Heart right ventricle (tissue), 16 donors: ENCODE results near the gene PRR22. TPM values are rescaled to one million over a fixed set of nuclear protein-coding genes. Genes with fewer than 3 reads are reported as not detected.
A peak's percentile ranks its signal among the peaks of the same experiment; 100 is the strongest.

Experiments used
- ATAC-seq, 8 donors: fragments of 200-7000 bp; cut with Tn5 transposase; one replicate each; pipeline ENCODE4 v1.9.1; 2020; ENCODE audit warnings: mild to moderate bottlenecking in 8 of 8, moderate library complexity in 8 of 8, moderate number of reproducible peaks in 1 of 8
- DNase-seq, 2 donors: peaks; one replicate each; pipeline ENCODE4 v3.0.0-alpha.2; 2020
- H3K27ac ChIP-seq, 10 donors: fragments of 200-600 bp; sonication (generic) in 2 of 10; one replicate each; pipeline versions ENCODE4 v1.5.0 to v1.8.0; 2020 to 2022; ENCODE audit warnings: mild to moderate bottlenecking in 3 of 10
- H3K27me3 ChIP-seq, 7 donors: fragments of 200-600 bp; one replicate each; pipeline ENCODE4 v1.8.0; 2021 to 2022; ENCODE audit warnings: mild to moderate bottlenecking in 2 of 7
- H3K36me3 ChIP-seq, 9 donors: fragments of 200-600 bp; sonication (generic) in 1 of 9; one replicate each; pipeline versions ENCODE4 v1.5.0 to v1.8.0; 2020 to 2022; ENCODE audit warnings: mild to moderate bottlenecking in 2 of 9
- H3K4me1 ChIP-seq, 9 donors: fragments of 200-600 bp; sonication (generic) in 1 of 9; one replicate each; pipeline versions ENCODE4 v1.5.0 to v1.8.0; 2020 to 2022; ENCODE audit warnings: mild to moderate bottlenecking in 4 of 9
- H3K4me3 ChIP-seq, 10 donors: fragments of 200-600 bp; sonication (generic) in 2 of 10; one replicate each; pipeline versions ENCODE4 v1.5.0 to v1.8.0; 2020 to 2022; ENCODE audit warnings: mild to moderate bottlenecking in 7 of 10, moderate library complexity in 2 of 10
- H3K9me3 ChIP-seq, 11 donors: fragments of 200-600 bp in 10 of 11; sonication (generic) in 2 of 11; one replicate each; pipeline versions ENCODE4 v1.5.0 to v1.8.0; 2013 to 2022; ENCODE audit warnings: mild to moderate bottlenecking in 2 of 11, control low read depth in 1 of 11, moderate library complexity in 1 of 11
- CTCF ChIP-seq, 9 donors: fragments of 200-600 bp; sonication (generic) in 2 of 9; IDR thresholded peaks; one replicate each; pipeline versions ENCODE4 v1.5.0 to v1.8.0; 2021 to 2022; ENCODE audit warnings: antibody characterized with exemption in 9 of 9, mild to moderate bottlenecking in 5 of 9, moderate library complexity in 1 of 9
- WGBS, 2 donors: extraction: QIAGEN DNeasy Blood & Tissue Kit; methylation state at CpG; one replicate each; pipeline ENCODE4 v1.1.7; 2013; ENCODE audit warnings: inconsistent platforms in 1 of 2; 5-methylcytosine and 5-hydroxymethylcytosine counted together
- intact Hi-C, 10 donors: fragments of 100-400 bp; cut with DNase I; formaldehyde crosslinking; loops; one replicate each; pipeline versions ENCODE4 v1.11.1 to v1.14.2; 2022
- long read RNA-seq, 3 donors: library from polyadenylated mRNA; unstranded; transcript quantifications; one replicate each; pipeline ENCODE4 v2.0.0, GENCODE V29; 2020 to 2021
- polyA plus RNA-seq, 2 donors: library from polyadenylated mRNA; stranded (reverse); fragments of 200-250 nt; gene quantifications; one replicate each; pipeline ENCODE4 v1.2.3, GENCODE V29; 2013
- total RNA-seq, 10 donors: library from RNA; stranded (reverse); fragmentation: NEBNext Ultra II Directional in 3 of 10; extraction: Animal tissue kit (Norgen Biotek cat#: 25700) in 3 of 10; gene quantifications; one replicate each; pipeline versions ENCODE4 v1.2.1 to v1.2.4, GENCODE V29; 2021 to 2023
- donor health status: Arrhythmogenic right ventricular cardiomyopathy.
- donor health status: ischemic (EF 13 %, LVEDD 7.1; RV severe dilation, severe dysfunction).
- donor health status: healthy with polysubstance abuse.
- donor health status: DM: no; HTN: yes; CAD: no.
- donor health status: DM: no; HTN: no; CAD: no.
- donor health status: ischemic (EF 25% LVEDD 6.9; RV normal size, moderate dysfunction).
- donor health status: ischemic (EF 25% LVEDD 5.7; RV mildly dilated, moderate dysfunction).
- donor health status: healthy.
- donor health status: DM: yes; HTN: yes; CAD: no.
- donor health status: Ischemic cardiomyopathy.
- donor health status: ischemic (EF 35%, LVEDD 5.7; RV mildly dilated, moderate dysfunction).
- donor health status: nonischemic (EF 11% LVEDD 7.7; RV severe dilation, severe dysfunction).
- donor health status: DM: yes; HTN: yes; CAD: no.
- donor health status: PGD.
- donor health status: ischemic (EF 29% LVEDD 5.4; RV normal size, mild dysfunction).
- donor health status: nonischemic (EF 23%, LVEDD 6.1; RV moderate dilation, normal function).

The PRR22 gene
- total RNA-seq = 1 to 10 TPM in 6 of 10 donors, under 1 TPM in 4; 0.59 to 3.0 (median 1.1) TPM
- polyA plus RNA-seq = 1 to 10 TPM; 1.7 to 3.3 TPM
- long read RNA-seq, donor 1 = 0 reads
- long read RNA-seq, donor 2 = 0 reads
- long read RNA-seq, donor 3 = 0 reads

- Histone ChIP-seq H3K4me1 (peaks cover 0 to 1% (median 0%) of the 10 kb centered on the region in 9 donors), H3K27me3 (no peaks in the 10 kb centered on the region), H3K27ac (no peak within 1 kb of the TSS), H3K36me3 (peaks cover 13 to 71% (median 48%) of the 10 kb centered on the region in 9 donors), H3K9me3 (no peaks in the 10 kb centered on the region), H3K4me3 (no peak within 1 kb of the TSS)
- WGBS, 2 donors = 94 to 97% methylated on average over 15 of the region's 15 CpGs
- ATAC-seq = peak in 1 of 8 donors; percentile 3
- TF ChIP-seq CTCF (IDR thresholded peaks at IDR 0.05) = no peak
- intact Hi-C loops = no loop called here
- DNase-seq = no peak
These were observed at the start of gene PRR22 for GRCh38 chr19:5784581-5785147. Gene PRR22, minus strand, starts transcription at chr19:5784746. Its CDS starts 86 bp downstream, at chr19:5784660.

GRCh38 chr19:5832527-5833216, 48.1 kb upstream of the PRR22 start:
- H3K27me3 ChIP-seq = peaks cover 0 to 36% (median 23%) of the 10 kb centered on the region in 7 donors
- no peak for ATAC-seq
- WGBS, 2 donors = 84 to 88% methylated on average over 6 of the region's 6 CpGs
- intact Hi-C loops = loop anchor here in 2 of 10 donors (5.0 to 10.0 kb wide), 2 partner anchors 45 to 52 kb away; no protein-coding TSS in a partner anchor
- DNase-seq = no peak
- no peak overlapping the region for H3K4me3 ChIP-seq
- TF ChIP-seq CTCF (IDR thresholded peaks at IDR 0.05) = no peak
- no peak overlapping the region for H3K27ac ChIP-seq
- H3K4me1 ChIP-seq = peaks cover 0 to 19% (median 3%) of the 10 kb centered on the region in 9 donors
- H3K9me3 ChIP-seq = no peaks in the 10 kb centered on the region
- H3K36me3 ChIP-seq = no peaks in the 10 kb centered on the region

GRCh38 chr19:5832061-5832460, 47.5 kb upstream of the PRR22 start:
- Histone ChIP-seq H3K4me1 (peaks cover 0 to 21% (median 3%) of the 10 kb centered on the region in 9 donors), H3K4me3 (no peak overlapping the region), H3K36me3 (no peaks in the 10 kb centered on the region), H3K9me3 (no peaks in the 10 kb centered on the region), H3K27me3 (peaks cover 0 to 36% (median 27%) of the 10 kb centered on the region in 7 donors), H3K27ac (no peak overlapping the region)
- TF ChIP-seq CTCF (IDR thresholded peaks at IDR 0.05) = no peak
- WGBS, 2 donors = 81 to 83% methylated on average over 21 to 22 of the region's 22 CpGs
- intact Hi-C loops = loop anchor here in 2 of 10 donors (5.0 to 10.0 kb wide), 2 partner anchors 45 to 53 kb away; no protein-coding TSS in a partner anchor
- DNase-seq = no peak
- no peak for ATAC-seq

GRCh38 chr19:5831159-5831558, 46.6 kb upstream of the PRR22 start:
- no peak overlapping the region for H3K4me3 ChIP-seq
- H3K4me1 ChIP-seq = peaks cover 0 to 25% (median 3%) of the 10 kb centered on the region in 9 donors
- ATAC-seq (no peak), DNase-seq (no peak)
- WGBS, 2 donors = 82 to 88% methylated on average over 9 of the region's 9 CpGs
- intact Hi-C loops = loop anchor here in 2 of 10 donors (5.0 to 10.0 kb wide), 2 partner anchors 46 to 54 kb away; no protein-coding TSS in a partner anchor
- no peaks in the 10 kb centered on the region for H3K9me3 ChIP-seq
- no peaks in the 10 kb centered on the region for H3K36me3 ChIP-seq
- no peak overlapping the region for H3K27ac ChIP-seq
- peaks cover 0 to 39% (median 27%) of the 10 kb centered on the region in 7 donors for H3K27me3 ChIP-seq
- TF ChIP-seq CTCF (IDR thresholded peaks at IDR 0.05) = no peak
